PFSK-1 (cell line): ENCODE measurements around the gene PRKAB2.

Source experiments
- FOXP2 ChIP-seq: optimal IDR thresholded peaks from 2 replicates; pipeline ENCODE3; 2011; ENCODE audit warnings: borderline replicate concordance, control low read depth, inconsistent platforms; ENCODE audit not compliant: insufficient read depth; ENCODE audit errors: extremely low read length, extremely low read depth
- POLR2AphosphoS5 ChIP-seq: IDR thresholded peaks from 2 replicates; pipeline ENCODE4 v1.6.1; 2012; ENCODE audit warnings: low read depth, mild to moderate bottlenecking, control low read depth, low read length, moderate library complexity
- SIN3A ChIP-seq: IDR thresholded peaks from 2 replicates; pipeline ENCODE4 v1.6.1; 2012; ENCODE audit warnings: mild to moderate bottlenecking, low read length, moderate library complexity, borderline replicate concordance; ENCODE audit not compliant: insufficient read depth
- TAF1 ChIP-seq: IDR thresholded peaks from 2 replicates; pipeline ENCODE4 v1.6.1; 2012; ENCODE audit warnings: low read length, control low read depth, borderline replicate concordance; ENCODE audit not compliant: insufficient read depth
- TF ChIP-seq, protein P1 (sequence below), 2 experiments: IDR thresholded peaks; 2 replicates each; pipeline versions ENCODE4 v1.6.1 to v1.8.0; 2011 to 2012; ENCODE audit warnings: low read depth in 2 of 2, low read length in 2 of 2, control low read depth in 1 of 2, inconsistent platforms in 1 of 2, mild to moderate bottlenecking in 1 of 2, moderate library complexity in 1 of 2; ENCODE audit not compliant: insufficient read depth in 1 of 2

DNA sequence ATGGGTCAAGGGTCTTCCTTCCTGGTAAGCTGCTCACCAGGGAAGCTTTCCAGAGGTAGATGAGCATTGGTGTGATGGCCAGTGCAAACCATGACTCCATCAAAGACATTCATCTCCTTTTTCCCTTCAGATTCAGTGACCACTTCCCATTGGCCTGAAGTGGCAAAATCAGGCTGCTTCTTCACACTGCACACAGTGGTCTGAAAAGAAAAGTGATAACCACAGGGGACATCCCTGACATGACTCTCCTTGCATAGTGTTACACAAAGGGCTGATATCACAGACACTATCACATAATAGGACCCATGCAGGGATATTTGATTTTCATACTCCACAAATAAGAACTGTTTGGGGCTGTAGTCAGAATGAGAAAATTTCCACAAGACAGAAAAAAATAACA is 41.0 kb upstream of the PRKAB2 start:
- TF ChIP-seq TAF1 (no peak), POLR2AphosphoS5 (no peak), FOXP2 (no peak), SIN3A (no peak)
- TF ChIP-seq, protein P1, sequence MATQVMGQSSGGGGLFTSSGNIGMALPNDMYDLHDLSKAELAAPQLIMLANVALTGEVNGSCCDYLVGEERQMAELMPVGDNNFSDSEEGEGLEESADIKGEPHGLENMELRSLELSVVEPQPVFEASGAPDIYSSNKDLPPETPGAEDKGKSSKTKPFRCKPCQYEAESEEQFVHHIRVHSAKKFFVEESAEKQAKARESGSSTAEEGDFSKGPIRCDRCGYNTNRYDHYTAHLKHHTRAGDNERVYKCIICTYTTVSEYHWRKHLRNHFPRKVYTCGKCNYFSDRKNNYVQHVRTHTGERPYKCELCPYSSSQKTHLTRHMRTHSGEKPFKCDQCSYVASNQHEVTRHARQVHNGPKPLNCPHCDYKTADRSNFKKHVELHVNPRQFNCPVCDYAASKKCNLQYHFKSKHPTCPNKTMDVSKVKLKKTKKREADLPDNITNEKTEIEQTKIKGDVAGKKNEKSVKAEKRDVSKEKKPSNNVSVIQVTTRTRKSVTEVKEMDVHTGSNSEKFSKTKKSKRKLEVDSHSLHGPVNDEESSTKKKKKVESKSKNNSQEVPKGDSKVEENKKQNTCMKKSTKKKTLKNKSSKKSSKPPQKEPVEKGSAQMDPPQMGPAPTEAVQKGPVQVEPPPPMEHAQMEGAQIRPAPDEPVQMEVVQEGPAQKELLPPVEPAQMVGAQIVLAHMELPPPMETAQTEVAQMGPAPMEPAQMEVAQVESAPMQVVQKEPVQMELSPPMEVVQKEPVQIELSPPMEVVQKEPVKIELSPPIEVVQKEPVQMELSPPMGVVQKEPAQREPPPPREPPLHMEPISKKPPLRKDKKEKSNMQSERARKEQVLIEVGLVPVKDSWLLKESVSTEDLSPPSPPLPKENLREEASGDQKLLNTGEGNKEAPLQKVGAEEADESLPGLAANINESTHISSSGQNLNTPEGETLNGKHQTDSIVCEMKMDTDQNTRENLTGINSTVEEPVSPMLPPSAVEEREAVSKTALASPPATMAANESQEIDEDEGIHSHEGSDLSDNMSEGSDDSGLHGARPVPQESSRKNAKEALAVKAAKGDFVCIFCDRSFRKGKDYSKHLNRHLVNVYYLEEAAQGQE (IDR thresholded peaks at IDR 0.05; ENCODE audit: insufficient read depth in 1 of 2, low read depth in 2 of 2, low read length in 2 of 2), result no peak
